ENCODE results near the gene FFAR1.

Gene FFAR1

DNA sequence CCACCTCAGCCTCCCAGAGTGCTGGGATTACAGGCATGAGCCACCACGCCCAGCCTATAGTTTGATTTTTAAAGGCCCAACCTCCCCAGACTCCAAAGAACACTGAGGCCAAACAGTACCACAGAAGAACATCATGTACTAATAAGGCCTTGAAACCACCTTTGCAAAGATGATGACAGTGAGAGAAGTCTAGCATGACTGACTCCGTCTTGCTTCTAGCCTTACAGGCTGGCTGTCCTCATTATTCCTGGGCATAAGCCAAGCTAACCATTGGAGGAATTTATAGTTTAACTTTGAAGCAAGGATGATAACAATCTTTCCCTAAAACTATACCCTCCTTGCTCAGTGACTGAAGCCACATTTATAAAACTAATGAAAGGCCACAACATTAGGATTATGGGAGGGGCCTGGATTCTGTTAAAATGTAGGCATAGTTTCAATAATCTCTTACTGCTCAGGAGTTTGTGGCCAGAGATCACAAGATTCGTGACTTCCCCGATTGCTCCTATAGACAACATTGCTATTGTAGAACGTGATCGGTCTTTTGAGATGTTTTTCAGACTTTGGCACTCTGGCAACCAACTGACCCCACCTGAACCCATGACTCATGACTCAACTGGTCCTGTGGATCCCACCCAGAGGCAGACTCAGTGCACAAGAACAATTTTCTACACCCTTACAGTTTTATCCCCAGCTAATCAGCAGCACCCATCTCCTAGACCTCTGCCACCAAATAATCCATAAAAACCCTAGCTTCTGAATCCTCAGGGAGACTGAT lies 40.8 kb downstream of the FFAR1 start:
- DNase-seq, result no peak

DNA sequence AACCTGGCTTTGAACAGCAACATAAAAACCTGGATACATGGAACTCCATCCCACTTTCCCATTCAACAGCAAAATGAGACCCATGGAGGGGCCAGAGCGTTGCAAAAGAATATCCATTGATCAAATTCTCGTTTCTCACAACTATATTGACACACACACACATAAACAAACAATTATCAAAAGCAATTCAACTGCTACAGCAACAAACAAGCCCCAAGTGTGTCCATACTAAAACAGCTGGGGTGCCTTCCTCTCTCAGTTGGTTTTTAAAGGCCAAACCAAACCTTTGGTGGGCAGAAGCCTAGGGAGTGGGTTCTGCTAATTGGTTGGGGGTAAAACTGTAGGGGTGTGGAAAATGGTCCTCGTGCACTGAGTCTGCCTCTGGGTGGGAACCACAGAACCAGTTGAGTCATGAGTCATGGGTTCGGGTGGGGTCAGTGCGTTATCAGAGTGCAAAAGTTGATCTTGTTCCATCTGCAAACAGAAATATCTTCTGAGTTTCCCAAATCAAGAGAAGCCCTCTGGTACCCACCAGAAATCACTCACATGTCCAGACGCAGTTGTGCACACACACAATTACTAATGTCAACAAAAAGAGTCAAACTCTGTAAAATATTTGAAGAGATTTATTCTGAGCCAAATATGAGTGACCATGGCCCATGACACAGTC lies 41.6 kb downstream of the FFAR1 start:
- DNase-seq, result no peak

DNA sequence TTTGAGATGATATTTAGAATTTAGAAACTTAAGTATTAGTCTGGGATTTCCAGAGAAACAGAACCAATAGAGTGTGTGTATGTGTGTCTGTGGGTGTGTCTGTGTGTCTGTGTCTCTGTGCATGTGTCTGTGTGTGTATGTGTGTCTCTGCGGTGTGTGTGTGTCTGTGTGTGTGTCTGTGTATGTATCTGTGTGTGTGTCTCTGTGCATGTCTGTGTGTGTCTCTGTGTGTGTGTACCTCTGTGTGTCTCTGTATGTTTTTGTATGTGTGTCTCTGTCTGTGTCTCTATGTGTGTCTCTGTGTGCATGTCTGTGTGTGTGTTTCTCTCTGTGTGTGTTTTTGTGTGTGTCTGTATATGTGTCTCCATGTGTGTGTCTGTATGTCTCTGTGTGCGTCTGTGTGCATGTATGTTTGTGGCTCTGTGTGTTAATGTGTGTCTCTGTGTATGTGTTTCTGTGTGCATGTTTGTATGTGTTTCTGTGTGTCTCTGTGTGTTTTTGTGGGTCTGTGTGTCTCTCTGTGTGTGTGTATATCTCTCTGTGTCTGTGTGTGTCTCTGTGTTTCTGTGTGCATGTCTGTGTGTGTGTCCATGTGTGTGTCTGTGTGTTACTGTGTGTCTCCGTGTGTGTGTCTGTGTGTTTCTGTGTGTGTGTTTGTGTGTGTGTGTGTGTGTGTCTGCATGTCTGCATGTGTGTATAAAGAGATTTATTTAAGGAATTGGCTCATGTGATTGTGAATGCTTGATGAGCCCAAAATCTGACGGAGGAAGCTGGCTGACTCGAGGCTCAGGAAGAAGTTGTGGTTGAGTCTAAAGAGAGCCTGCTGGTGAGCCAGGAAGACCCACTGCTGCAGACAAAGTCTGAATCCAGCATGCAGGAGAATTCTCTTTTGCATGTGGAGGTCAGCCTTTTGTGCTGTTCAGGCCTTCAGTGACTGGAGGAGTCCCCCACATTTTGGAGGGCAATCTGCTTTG lies 45.3 kb downstream of the FFAR1 start:
- DNase-seq, result no peak

DNA sequence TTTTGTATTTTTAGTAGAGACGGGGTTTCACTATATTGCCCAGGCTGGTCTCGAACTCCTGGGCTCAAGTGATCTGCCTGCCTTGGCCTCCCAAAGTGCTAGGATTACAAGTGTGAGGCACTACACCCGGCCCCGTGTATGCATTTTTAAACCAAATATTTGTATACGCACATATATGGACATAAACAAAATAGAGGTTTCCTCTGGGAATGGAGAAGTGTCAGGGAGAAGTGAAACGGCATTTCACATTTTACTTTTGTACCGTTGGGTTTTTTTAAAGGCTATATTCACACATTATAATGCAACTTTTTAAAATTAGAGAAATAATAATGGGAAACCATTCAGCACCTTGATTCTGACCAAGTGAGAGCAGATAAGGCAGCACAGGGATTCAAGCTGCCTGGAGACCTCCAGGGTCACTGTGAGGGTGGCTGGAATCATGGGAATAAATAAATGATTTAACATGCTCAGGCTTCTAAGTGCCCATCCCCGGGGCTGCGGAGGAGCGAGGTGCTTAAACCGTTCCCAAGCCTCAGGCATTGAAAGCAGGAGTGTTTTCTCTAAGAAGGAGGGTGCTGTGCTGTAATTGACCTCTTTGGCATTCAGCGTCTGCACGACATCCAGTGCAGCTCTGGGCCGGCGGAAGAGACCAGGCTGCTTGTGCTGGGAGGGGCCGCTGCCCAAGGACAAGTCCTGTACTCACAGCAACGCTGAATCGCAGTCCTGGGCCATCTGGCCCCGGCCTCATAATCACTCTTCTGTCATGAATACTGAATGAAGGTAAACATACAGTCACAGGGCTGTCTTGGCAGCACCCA lies 47.9 kb downstream of the FFAR1 start:
- peak in 16 of 56 donors; percentile 3 to 30 (median 7) for DNase-seq

- no peak for DNase-seq
Measured at GRCh38 chr19:35396240-35396885, 48.7 kb downstream of the FFAR1 start.

GRCh38 chr19:35397064-35397463 lies 49.4 kb downstream of the FFAR1 start:
- DNase-seq, result no peak
